Measurements from ENCODE around the gene ACOT11. TPM values are rescaled to one million over a fixed set of nuclear protein-coding genes. Genes with fewer than 3 reads are reported as not detected.

The ACOT11 gene
- total and polyA plus RNA-seq, 9 of the 15 experiments (the other 6 are each of a cell fraction or from before 2014, with no cell fraction given): 0.04 to 1.2 (median 0.64) TPM; not detected in 2

DNA sequence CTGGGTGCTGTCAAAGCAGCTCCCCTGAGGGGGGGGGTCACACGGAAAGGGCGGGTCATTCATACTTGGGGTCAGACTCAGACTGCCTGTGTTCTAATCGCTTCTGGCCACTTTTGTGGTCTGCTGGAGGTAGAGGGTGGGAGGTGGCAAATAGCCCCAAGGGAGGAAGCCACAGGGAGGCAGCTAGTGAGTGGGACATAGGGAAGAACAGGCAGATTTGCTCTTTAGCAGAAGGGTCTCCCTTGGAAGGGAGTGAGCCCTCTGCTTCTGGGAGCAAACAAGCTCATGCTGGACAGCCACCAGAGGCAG is 24.5 kb downstream of the ACOT11 start:
- Histone ChIP-seq H3K36me3 (ENCODE audit: control insufficient read depth, insufficient read depth, low read length) (no peaks in the 10 kb centered on the region), H3K79me2 (ENCODE audit: control insufficient read depth, insufficient read depth, low read length) (no peaks in the 10 kb centered on the region), H3K9me3 (replicated peaks; ENCODE audit: control insufficient read depth, insufficient read depth, low read depth, low read length) (no peaks in the 10 kb centered on the region), H3K9me1 (ENCODE audit: control insufficient read depth, insufficient read depth, low read length) (no peaks in the 10 kb centered on the region), H4K20me1 (replicated peaks; ENCODE audit: control insufficient read depth, insufficient read depth, low read length) (no peaks in the 10 kb centered on the region), H3K27me3 (ENCODE audit: control insufficient read depth in 2 of 2, insufficient read depth in 2 of 2, low read length in 2 of 2) (peaks cover 7 to 39% of the 10 kb centered on the region in 2 experiments; a peak in 4 of 5 replicates), H3K27ac (ENCODE audit: extremely low read depth, low read depth, low read length) (no peak overlapping the region), H3K4me2 (ENCODE audit: insufficient read depth, low read length) (no peak overlapping the region), H2AFZ (ENCODE audit: low read depth, low read length) (no peak overlapping the region), H3K4me1 (replicated peaks in 1 of 2; ENCODE audit: control insufficient read depth in 2 of 2, insufficient read depth in 2 of 2, low read length in 2 of 2) (peaks cover 8% of the 10 kb centered on the region in 2 experiments; a peak in 4 of 5 replicates), H3K9ac (ENCODE audit: insufficient read depth in 1 of 2, low read depth in 2 of 2, low read length in 2 of 2) (no peak overlapping the region), H3K4me3 (no peak overlapping the region)
- DNase-seq (ENCODE audit: extremely low read depth in 1 of 4, low spot score in 3 of 4): no peak
- WGBS (ENCODE audit: insufficient coverage, low coverage, missing lambda C conversion rate): 3% methylated on average over 3 of the region's 3 CpGs
- POLR2A ChIA-PET: interaction anchor here (0.6 to 1.0 kb wide), 3 partner anchors 57 to 520 kb away, joined by 3 read pairs; partner anchors contain the start of gene TMEM59
- TF ChIP-seq ZKSCAN8 (CRISPR knock-in tag; IDR thresholded peaks at IDR 0.05): no peak
- TF ChIP-seq RBM15 (IDR thresholded peaks at IDR 0.05; ENCODE audit: insufficient read depth, low read length): no peak
- TF ChIP-seq, protein P1, sequence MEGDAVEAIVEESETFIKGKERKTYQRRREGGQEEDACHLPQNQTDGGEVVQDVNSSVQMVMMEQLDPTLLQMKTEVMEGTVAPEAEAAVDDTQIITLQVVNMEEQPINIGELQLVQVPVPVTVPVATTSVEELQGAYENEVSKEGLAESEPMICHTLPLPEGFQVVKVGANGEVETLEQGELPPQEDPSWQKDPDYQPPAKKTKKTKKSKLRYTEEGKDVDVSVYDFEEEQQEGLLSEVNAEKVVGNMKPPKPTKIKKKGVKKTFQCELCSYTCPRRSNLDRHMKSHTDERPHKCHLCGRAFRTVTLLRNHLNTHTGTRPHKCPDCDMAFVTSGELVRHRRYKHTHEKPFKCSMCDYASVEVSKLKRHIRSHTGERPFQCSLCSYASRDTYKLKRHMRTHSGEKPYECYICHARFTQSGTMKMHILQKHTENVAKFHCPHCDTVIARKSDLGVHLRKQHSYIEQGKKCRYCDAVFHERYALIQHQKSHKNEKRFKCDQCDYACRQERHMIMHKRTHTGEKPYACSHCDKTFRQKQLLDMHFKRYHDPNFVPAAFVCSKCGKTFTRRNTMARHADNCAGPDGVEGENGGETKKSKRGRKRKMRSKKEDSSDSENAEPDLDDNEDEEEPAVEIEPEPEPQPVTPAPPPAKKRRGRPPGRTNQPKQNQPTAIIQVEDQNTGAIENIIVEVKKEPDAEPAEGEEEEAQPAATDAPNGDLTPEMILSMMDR (IDR thresholded peaks at IDR 0.05 in 2 of 3, conservative IDR thresholded peaks at IDR 0.05 in 1 of 3; ENCODE audit: insufficient read depth in 2 of 3, low read depth in 1 of 3, low read length in 3 of 3): 0 out of 6 replicates have a peak, but pooled peaks of 1 of the 3 experiments have one; percentile 10
- no peak for TF ChIP-seq NBN (IDR thresholded peaks at IDR 0.05; ENCODE audit: low read depth)
- TF ChIP-seq STAT5B (CRISPR knock-in tag; IDR thresholded peaks at IDR 0.05): no peak
- no peak for TF ChIP-seq ZNF717 (CRISPR knock-in tag; IDR thresholded peaks at IDR 0.05)
- no peak for TF ChIP-seq IRF2 (CRISPR knock-in tag; IDR thresholded peaks at IDR 0.05)
- intact Hi-C loops (cut with micrococcal nuclease) (no loop called here), in situ Hi-C loops (cut with MboI) (no loop called here)
- CTCF ChIA-PET (ENCODE audit: low intra/inter-chr PET ratio): no interaction called here
- no TSS peak for BruUV-seq (replicated peaks)
- no peak for FAIRE-seq
- no peak for ATAC-seq
